Gastroesophageal sphincter (tissue), 3 donors: ENCODE results near the gene ANO9.

Source experiments
- CTCF ChIP-seq, 4 experiments: fragments of 200-600 bp in 2 of 4; fragments of 450-650 bp in 2 of 4; sonication (generic) in 1 of 4; IDR thresholded peaks; one replicate each; pipeline ENCODE4 v1.5.1; 2017 to 2019; ENCODE audit warnings: antibody characterized with exemption in 4 of 4, mild to moderate bottlenecking in 2 of 4, moderate library complexity in 2 of 4
- EP300 ChIP-seq: sonication (generic); formaldehyde crosslinking; IDR thresholded peaks from one replicate; pipeline ENCODE4 v1.6.1; 2017; ENCODE audit warnings: antibody characterized with exemption, mild to moderate bottlenecking
- POLR2A ChIP-seq, 2 donors: fragments of 450-650 bp; IDR thresholded peaks; one replicate each; pipeline ENCODE4 v1.6.1; 2017; ENCODE audit warnings: antibody characterized with exemption in 2 of 2, mild to moderate bottlenecking in 2 of 2, moderate library complexity in 1 of 2
- POLR2AphosphoS5 ChIP-seq: sonication (generic); formaldehyde crosslinking; IDR thresholded peaks from one replicate; pipeline ENCODE4 v1.6.1; 2017; ENCODE audit warnings: antibody characterized with exemption

DNA sequence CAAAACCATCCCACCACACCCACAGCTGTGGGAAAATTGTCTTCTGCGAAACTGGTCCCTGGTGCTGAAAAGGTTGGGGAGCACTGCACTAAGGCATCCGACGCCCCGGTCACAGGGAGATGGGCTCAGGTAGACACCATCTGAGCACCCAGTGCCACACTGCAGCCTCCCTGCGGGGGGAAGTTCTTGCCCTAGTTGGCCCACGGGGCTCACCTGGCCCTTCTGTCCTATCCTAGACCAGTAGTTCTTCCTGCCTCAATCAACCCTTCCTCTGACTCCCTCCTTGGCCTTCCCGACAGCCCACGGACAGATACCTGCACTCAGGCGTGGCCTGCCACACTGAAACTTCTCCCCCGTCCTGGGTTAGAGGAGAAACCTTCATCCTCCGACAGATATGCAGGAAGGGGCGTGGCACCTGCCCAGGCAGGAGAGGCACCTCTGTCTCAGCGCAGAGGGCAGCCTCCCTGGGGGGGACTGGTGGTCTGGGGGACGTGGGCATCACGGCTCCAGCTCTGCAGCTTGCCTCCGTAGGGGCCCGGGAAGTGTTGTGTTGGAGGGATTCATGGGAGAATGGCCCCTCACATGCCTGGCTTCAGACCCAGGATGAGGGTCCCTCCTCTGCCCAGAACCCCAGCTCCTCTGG lies 4.5 kb downstream of the ANO9 start:
- TF ChIP-seq CTCF (IDR thresholded peaks at IDR 0.05) (no peak), POLR2AphosphoS5 (no peak), POLR2A (IDR thresholded peaks at IDR 0.05) (no peak), EP300 (no peak)
